OCI-M2 (cell line): ENCODE data around the gene SH3YL1.
A peak's percentile ranks its signal among the peaks of the same experiment; 100 is the strongest.

Source experiments
- DNase-seq: peaks from one replicate; lab custom pipeline; 2025; ENCODE audit not compliant: unreplicated experiment; lab: John Stamatoyannopoulos, UW

SH3YL1 gene

GRCh38 chr2:282371-283263, 18.8 kb upstream of the SH3YL1 start:
- DNase-seq, result no peak

- no peak for DNase-seq
These were observed 17.5 kb upstream of the SH3YL1 start for GRCh38 chr2:281381-281780.

GRCh38 chr2:280650-281110, 16.8 kb upstream of the SH3YL1 start:
- no peak for DNase-seq

- DNase-seq, result no peak
These were observed 16.3 kb upstream of the SH3YL1 start for GRCh38 chr2:279956-280649.

GRCh38 chr2:279366-279765, 15.5 kb upstream of the SH3YL1 start:
- no peak for DNase-seq

- DNase-seq, result no peak
These were observed 15.1 kb upstream of the SH3YL1 start for GRCh38 chr2:278927-279320.

- no peak for DNase-seq
These were observed 14.6 kb upstream of the SH3YL1 start for GRCh38 chr2:278312-278926.

- DNase-seq, result no peak
These were observed 11.6 kb upstream of the SH3YL1 start for GRCh38 chr2:275466-275865.

- no peak for DNase-seq
These were observed 10.7 kb upstream of the SH3YL1 start for GRCh38 chr2:274503-274902.

- DNase-seq, result no peak
These were observed 9.5 kb upstream of the SH3YL1 start for GRCh38 chr2:273333-273732.

GRCh38 chr2:271917-272316, 8.1 kb upstream of the SH3YL1 start:
- DNase-seq, result no peak

GRCh38 chr2:270861-271260, 7.0 kb upstream of the SH3YL1 start:
- no peak for DNase-seq

- DNase-seq, result no peak
These were observed 5.7 kb upstream of the SH3YL1 start for GRCh38 chr2:269356-270030.

GRCh38 chr2:268323-268722, 4.5 kb upstream of the SH3YL1 start:
- no peak for DNase-seq

- DNase-seq, result peak; percentile 30
These were observed 949 bp upstream of the SH3YL1 start, which contains the start of gene ACP1 for GRCh38 chr2:264493-265468. ACP1 (plus strand) TSS chr2:264947; CDS start chr2:264965, 18 bp downstream.

- DNase-seq, result no peak
These were observed 652 bp downstream of the SH3YL1 start for GRCh38 chr2:263022-263738.

- no peak for DNase-seq
These were observed 1.7 kb downstream of the SH3YL1 start for GRCh38 chr2:262117-262516.

GRCh38 chr2:260507-261161, 3.2 kb downstream of the SH3YL1 start:
- no peak for DNase-seq

- no peak for DNase-seq
These were observed 4.0 kb downstream of the SH3YL1 start for GRCh38 chr2:259789-260331.
